HepG2 (cell line): ENCODE measurements around the gene SESN2. TPM values are rescaled to one million over a fixed set of nuclear protein-coding genes. Genes with fewer than 3 reads are reported as not detected.

ENCODE experiments used
- EHMT2 ChIP-seq: fragments of 200-600 bp; sonication (generic); IDR thresholded peaks from 2 replicates; pipeline ENCODE4 v1.7.0; 2017; ENCODE audit warnings: antibody characterized with exemption, low read depth, low read length, borderline replicate concordance
- FOXO1 ChIP-seq: sonication (generic); formaldehyde crosslinking; IDR thresholded peaks from 2 replicates; pipeline ENCODE4 v1.4.0; 2020; ENCODE audit warnings: missing genetic modification reagents
- HES4 ChIP-seq: sonication (generic); formaldehyde crosslinking; IDR thresholded peaks from 2 replicates; pipeline ENCODE4 v1.9.0; 2021; ENCODE audit warnings: mild to moderate bottlenecking, missing genetic modification reagents, borderline replicate concordance
- ISL2 ChIP-seq: sonication (generic); formaldehyde crosslinking; IDR thresholded peaks from 2 replicates; pipeline ENCODE4 v1.5.0; 2020; ENCODE audit warnings: missing genetic modification reagents
- JUN ChIP-seq: sonication (generic); formaldehyde crosslinking; IDR thresholded peaks from 2 replicates; pipeline ENCODE4 v1.4.0; 2020; ENCODE audit warnings: mild to moderate bottlenecking, missing genetic modification reagents
- MAFG ChIP-seq: sonication (generic); formaldehyde crosslinking; IDR thresholded peaks from 2 replicates; pipeline ENCODE4 v1.5.1; 2020; ENCODE audit warnings: mild to moderate bottlenecking, missing genetic modification reagents
- NCOA1 ChIP-seq: sonication (generic); formaldehyde crosslinking; IDR thresholded peaks from 2 replicates; pipeline ENCODE4 v1.9.0; 2021; ENCODE audit warnings: missing genetic modification reagents
- NFYC ChIP-seq: IDR thresholded peaks from 2 replicates; pipeline ENCODE4 v1.6.1; 2016; ENCODE audit warnings: missing genetic modification reagents, missing compliant biosample characterization
- NR2F1 ChIP-seq, 2 experiments: fragments of 450-650 bp in 1 of 2; formaldehyde crosslinking in 1 of 2; IDR thresholded peaks; 2 replicates each; pipeline versions ENCODE4 v1.5.0 to v1.6.1; 2016 to 2020; ENCODE audit warnings: mild to moderate bottlenecking in 1 of 2, missing compliant biosample characterization in 1 of 2, missing genetic modification reagents in 1 of 2, moderate library complexity in 1 of 2
- SOX6 ChIP-seq, 2 experiments: fragments of 450-650 bp in 1 of 2; sonication (generic) in 1 of 2; formaldehyde crosslinking in 1 of 2; IDR thresholded peaks; 2 replicates each; pipeline versions ENCODE4 v1.4.0 to v1.6.1; 2017 to 2020; ENCODE audit warnings: antibody characterized with exemption in 1 of 2, mild to moderate bottlenecking in 1 of 2, missing genetic modification reagents in 1 of 2
- SP4 ChIP-seq: sonication (generic); formaldehyde crosslinking; IDR thresholded peaks from 2 replicates; pipeline ENCODE4 v1.8.1; 2023; ENCODE audit warnings: mild to moderate bottlenecking, missing genetic modification reagents
- SRSF9 ChIP-seq: fragments of 200-400 bp; formaldehyde crosslinking; IDR thresholded peaks from 2 replicates; pipeline ENCODE4 v1.6.1; 2018; ENCODE audit warnings: borderline replicate concordance, mild to moderate bottlenecking, low read depth, low read length; ENCODE audit not compliant: insufficient read depth, poor library complexity, severe bottlenecking
- YEATS2 ChIP-seq: sonication (generic); formaldehyde crosslinking; IDR thresholded peaks from 2 replicates; pipeline ENCODE4 v1.4.0; 2020; ENCODE audit warnings: missing genetic modification reagents, borderline replicate concordance
- ZBTB20 ChIP-seq: sonication (generic); formaldehyde crosslinking; IDR thresholded peaks from 2 replicates; pipeline ENCODE4 v1.8.1; 2023; ENCODE audit warnings: missing genetic modification reagents, low read depth, mild to moderate bottlenecking, borderline replicate concordance
- ZFAT ChIP-seq: sonication (generic); formaldehyde crosslinking; conservative IDR thresholded peaks from 2 replicates; pipeline ENCODE4 v1.8.1; 2023; ENCODE audit warnings: missing genetic modification reagents, inconsistent platforms
- ZNF282 ChIP-seq: fragments of 450-650 bp; IDR thresholded peaks from 2 replicates; pipeline ENCODE4 v1.6.1; 2018; ENCODE audit not compliant: partially characterized antibody
- ZNF713 ChIP-seq: sonication (generic); formaldehyde crosslinking; IDR thresholded peaks from 2 replicates; pipeline ENCODE4 v1.4.0; 2020; ENCODE audit warnings: mild to moderate bottlenecking, missing genetic modification reagents
- polyA plus RNA-seq, 8 experiments: library from polyadenylated mRNA; depleted of rRNA in 3 of 8; stranded (reverse) in 7 of 8; unstranded in 1 of 8; fragments of >200 nt; fragmentation: Illumina TruSeq in 4 of 8; extraction: Trizol in 4 of 8; gene quantifications; 2 replicates each; pipeline versions ENCODE4 v1.2.1 to v1.2.3, GENCODE V29; 2011 to 2016; ENCODE audit warnings: low read depth in 4 of 8, missing spikeins in 1 of 8, mixed read lengths in 1 of 8; ENCODE audit not compliant: insufficient read depth in 1 of 8
- total RNA-seq, 5 experiments: library from RNA; depleted of rRNA; stranded (reverse); fragments of >200 nt; fragmentation: Illumina TruSeq; extraction: Trizol; gene quantifications; 2 replicates each; pipeline ENCODE4 v1.2.3, GENCODE V29; 2016; ENCODE audit warnings: low read depth in 1 of 5
- TF ChIP-seq, protein P1 (sequence below): sonication (generic); formaldehyde crosslinking; IDR thresholded peaks from 2 replicates; pipeline ENCODE4 v1.5.0; 2020; ENCODE audit warnings: missing genetic modification reagents, mild to moderate bottlenecking, borderline replicate concordance
- TF ChIP-seq, protein P2 (sequence below): sonication (generic); formaldehyde crosslinking; IDR thresholded peaks from 2 replicates; pipeline ENCODE4 v1.9.0; 2021; ENCODE audit warnings: missing genetic modification reagents, borderline replicate concordance
- TF ChIP-seq, protein P3 (sequence below): sonication (generic); formaldehyde crosslinking; IDR thresholded peaks from 2 replicates; pipeline ENCODE4 v1.4.0; 2020; ENCODE audit warnings: mild to moderate bottlenecking, low read depth, missing genetic modification reagents

SESN2 gene
- total and polyA plus RNA-seq, 2 of the 13 experiments (the other 11 are each of a cell fraction or from before 2014, with no cell fraction given), result 13.2 to 19.1 TPM

DNA sequence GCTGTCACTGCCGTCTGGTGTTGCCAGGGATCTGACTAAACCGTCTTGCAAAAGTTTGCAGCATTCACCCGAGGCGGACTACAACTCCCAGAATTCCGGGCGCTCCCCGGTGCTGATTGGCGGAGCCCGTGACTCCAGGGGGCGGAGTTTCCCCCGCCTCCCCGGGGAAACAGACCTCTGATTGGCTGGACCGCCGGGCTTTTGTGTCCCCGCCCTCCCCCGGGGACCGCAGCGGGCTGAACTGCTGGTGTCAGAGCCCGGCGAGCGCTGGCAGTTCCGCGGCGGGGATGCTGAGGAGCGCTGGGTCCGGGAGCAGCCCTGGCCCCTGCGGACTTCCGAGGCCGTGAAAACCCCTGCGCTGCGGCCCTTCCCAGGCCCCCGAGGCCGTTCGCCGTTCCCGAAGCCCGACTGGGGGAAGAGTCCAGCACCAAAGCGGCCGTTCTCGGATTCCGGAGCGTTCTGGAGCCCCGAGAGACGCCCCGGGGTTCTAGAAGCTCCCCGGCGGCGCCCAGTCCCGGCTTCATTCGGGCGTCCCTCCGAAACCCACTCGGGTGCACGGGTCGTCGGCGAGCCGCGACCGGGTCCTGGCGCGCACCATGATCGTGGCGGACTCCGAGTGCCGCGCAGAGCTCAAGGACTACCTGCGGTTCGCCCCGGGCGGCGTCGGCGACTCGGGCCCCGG lies at the start of gene SESN2 (continued):
- TF ChIP-seq, protein P1, sequence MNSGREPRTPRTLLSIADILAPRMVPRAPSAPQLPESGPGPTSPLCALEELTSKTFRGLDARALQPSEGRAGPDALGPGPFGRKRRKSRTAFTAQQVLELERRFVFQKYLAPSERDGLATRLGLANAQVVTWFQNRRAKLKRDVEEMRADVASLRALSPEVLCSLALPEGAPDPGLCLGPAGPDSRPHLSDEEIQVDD (CRISPR knock-in tag), result no peak
- TF ChIP-seq ZNF282, result no peak
- TF ChIP-seq ZBTB20, result 0 out of 2 replicates have a peak, but pooled peaks have one; percentile 43
- TF ChIP-seq NFYC (CRISPR knock-in tag), result peak; percentile 91
- TF ChIP-seq HES4 (CRISPR knock-in tag), result peak; percentile 85; the same call in 1 of the 2 replicates
- TF ChIP-seq, protein P2, sequence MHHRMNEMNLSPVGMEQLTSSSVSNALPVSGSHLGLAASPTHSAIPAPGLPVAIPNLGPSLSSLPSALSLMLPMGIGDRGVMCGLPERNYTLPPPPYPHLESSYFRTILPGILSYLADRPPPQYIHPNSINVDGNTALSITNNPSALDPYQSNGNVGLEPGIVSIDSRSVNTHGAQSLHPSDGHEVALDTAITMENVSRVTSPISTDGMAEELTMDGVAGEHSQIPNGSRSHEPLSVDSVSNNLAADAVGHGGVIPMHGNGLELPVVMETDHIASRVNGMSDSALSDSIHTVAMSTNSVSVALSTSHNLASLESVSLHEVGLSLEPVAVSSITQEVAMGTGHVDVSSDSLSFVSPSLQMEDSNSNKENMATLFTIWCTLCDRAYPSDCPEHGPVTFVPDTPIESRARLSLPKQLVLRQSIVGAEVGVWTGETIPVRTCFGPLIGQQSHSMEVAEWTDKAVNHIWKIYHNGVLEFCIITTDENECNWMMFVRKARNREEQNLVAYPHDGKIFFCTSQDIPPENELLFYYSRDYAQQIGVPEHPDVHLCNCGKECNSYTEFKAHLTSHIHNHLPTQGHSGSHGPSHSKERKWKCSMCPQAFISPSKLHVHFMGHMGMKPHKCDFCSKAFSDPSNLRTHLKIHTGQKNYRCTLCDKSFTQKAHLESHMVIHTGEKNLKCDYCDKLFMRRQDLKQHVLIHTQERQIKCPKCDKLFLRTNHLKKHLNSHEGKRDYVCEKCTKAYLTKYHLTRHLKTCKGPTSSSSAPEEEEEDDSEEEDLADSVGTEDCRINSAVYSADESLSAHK (CRISPR knock-in tag), result no peak
- no peak for TF ChIP-seq SRSF9
- no peak; the same call in 1 of the 2 replicates for TF ChIP-seq ZFAT (CRISPR knock-in tag)
- peak; percentile 42; the same call in 1 of the 2 replicates for TF ChIP-seq FOXO1 (CRISPR knock-in tag)
- TF ChIP-seq ZNF713 (CRISPR knock-in tag), result no peak
- no peak for TF ChIP-seq EHMT2
- no peak for TF ChIP-seq JUN (CRISPR knock-in tag)
- TF ChIP-seq YEATS2 (CRISPR knock-in tag), result no peak
- TF ChIP-seq ISL2 (CRISPR knock-in tag), result peak; percentile 46; the same call in 1 of the 2 replicates
- TF ChIP-seq, protein P3, sequence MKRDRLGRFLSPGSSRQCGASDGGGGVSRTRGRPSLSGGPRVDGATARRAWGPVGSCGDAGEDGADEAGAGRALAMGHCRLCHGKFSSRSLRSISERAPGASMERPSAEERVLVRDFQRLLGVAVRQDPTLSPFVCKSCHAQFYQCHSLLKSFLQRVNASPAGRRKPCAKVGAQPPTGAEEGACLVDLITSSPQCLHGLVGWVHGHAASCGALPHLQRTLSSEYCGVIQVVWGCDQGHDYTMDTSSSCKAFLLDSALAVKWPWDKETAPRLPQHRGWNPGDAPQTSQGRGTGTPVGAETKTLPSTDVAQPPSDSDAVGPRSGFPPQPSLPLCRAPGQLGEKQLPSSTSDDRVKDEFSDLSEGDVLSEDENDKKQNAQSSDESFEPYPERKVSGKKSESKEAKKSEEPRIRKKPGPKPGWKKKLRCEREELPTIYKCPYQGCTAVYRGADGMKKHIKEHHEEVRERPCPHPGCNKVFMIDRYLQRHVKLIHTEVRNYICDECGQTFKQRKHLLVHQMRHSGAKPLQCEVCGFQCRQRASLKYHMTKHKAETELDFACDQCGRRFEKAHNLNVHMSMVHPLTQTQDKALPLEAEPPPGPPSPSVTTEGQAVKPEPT (CRISPR knock-in tag), result no peak
- TF ChIP-seq SOX6 (IDR thresholded peaks at IDR 0.05), result no peak
- TF ChIP-seq SOX6 (CRISPR knock-in tag; IDR thresholded peaks at IDR 0.05), result peak; percentile 43; the same call in 1 of the 2 replicates
- TF ChIP-seq MAFG (CRISPR knock-in tag), result no peak
- no peak for TF ChIP-seq NR2F1 (CRISPR knock-in tag; IDR thresholded peaks at IDR 0.05)
- peak; percentile 68 for TF ChIP-seq SP4 (CRISPR knock-in tag)
- TF ChIP-seq NCOA1 (CRISPR knock-in tag), result peak; percentile 62; the same call in 1 of the 2 replicates
